Measurements from ENCODE around the gene NEUROD2. TPM values are rescaled to one million over a fixed set of nuclear protein-coding genes. Genes with fewer than 3 reads are reported as not detected.

The NEUROD2 gene
- total RNA-seq, 1 experiment from 2014 or later = not detected

DNA sequence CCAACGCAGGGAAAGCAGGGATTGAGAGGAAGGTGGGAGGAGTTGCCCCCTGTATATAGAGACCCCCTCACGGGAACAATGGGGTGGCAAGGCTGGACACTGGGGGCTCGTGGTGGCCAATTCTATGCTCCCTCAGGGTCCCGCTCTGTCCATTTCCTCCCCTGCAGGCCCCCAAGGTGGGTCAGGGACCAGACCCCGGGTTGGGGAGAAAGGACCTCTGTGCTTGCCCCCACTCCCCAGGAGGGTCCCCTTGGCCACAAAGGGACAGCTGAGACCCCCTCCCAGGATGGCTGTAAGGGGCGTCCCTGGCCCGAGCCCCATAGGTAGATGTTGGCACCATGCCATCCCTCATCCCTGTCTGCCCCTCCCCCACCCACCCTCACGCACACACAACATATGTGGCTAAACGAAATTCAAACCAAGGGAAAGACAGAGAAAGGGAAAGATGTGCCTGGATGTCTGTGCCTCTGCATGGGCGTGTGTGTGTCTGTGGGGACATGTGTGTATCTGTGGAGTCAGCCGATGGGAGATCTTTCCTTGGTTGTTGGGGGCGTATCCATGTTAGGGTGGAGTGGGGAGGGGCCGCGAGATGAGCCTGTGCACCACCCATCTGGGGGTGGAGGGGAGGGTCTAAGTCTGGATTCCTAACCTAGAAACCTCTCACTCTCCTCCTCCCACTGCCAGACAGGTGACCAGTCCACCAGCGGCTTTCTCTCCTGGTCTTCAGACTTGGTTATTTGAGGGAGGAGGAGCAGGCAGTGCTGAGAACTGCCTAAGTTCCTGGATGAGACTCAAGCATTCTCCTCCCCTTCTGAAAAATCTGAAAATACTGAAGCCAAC lies 642 bp upstream of the NEUROD2 start:
- Histone ChIP-seq H3K36me3 (ENCODE audit: control insufficient read depth, insufficient read depth, low read length) (no peaks in the 10 kb centered on the region), H3K4me3 (ENCODE audit: low read depth in 2 of 2, low read length in 2 of 2) (no peak overlapping the region), H3K27ac (ENCODE audit: low read length) (no peak overlapping the region), H3K9me3 (ENCODE audit: control insufficient read depth, insufficient read depth, low read depth, low read length) (no peaks in the 10 kb centered on the region), H3K4me1 (ENCODE audit: control insufficient read depth, insufficient read depth, low read length) (no peaks in the 10 kb centered on the region), H3K27me3 (ENCODE audit: control insufficient read depth, insufficient read depth, low read length) (peaks cover 8% of the 10 kb centered on the region)
- BruUV-seq (replicated peaks) = no TSS peak
- CTCF ChIA-PET = no interaction called here
- in situ Hi-C loops (cut with HindIII; ENCODE audit: low pct_unique_long_range_greater_than_20kb, low sequenced_read_pairs) = no loop called here
- DNase-seq (ENCODE audit: low read depth, low spot score) (no peak), ATAC-seq (no peak)
- TF ChIP-seq TCF7L2 (IDR thresholded peaks at IDR 0.05; ENCODE audit: low read depth, low read length) (no peak), POLR2AphosphoS5 (IDR thresholded peaks at IDR 0.05; ENCODE audit: low read depth, low read length) (no peak), SIN3A (IDR thresholded peaks at IDR 0.05; ENCODE audit: borderline replicate concordance, insufficient read depth, low read depth, low read length) (no peak)
- TF ChIP-seq, protein P1, sequence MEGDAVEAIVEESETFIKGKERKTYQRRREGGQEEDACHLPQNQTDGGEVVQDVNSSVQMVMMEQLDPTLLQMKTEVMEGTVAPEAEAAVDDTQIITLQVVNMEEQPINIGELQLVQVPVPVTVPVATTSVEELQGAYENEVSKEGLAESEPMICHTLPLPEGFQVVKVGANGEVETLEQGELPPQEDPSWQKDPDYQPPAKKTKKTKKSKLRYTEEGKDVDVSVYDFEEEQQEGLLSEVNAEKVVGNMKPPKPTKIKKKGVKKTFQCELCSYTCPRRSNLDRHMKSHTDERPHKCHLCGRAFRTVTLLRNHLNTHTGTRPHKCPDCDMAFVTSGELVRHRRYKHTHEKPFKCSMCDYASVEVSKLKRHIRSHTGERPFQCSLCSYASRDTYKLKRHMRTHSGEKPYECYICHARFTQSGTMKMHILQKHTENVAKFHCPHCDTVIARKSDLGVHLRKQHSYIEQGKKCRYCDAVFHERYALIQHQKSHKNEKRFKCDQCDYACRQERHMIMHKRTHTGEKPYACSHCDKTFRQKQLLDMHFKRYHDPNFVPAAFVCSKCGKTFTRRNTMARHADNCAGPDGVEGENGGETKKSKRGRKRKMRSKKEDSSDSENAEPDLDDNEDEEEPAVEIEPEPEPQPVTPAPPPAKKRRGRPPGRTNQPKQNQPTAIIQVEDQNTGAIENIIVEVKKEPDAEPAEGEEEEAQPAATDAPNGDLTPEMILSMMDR (IDR thresholded peaks at IDR 0.05) = no peak
- TF ChIP-seq, protein P2, sequence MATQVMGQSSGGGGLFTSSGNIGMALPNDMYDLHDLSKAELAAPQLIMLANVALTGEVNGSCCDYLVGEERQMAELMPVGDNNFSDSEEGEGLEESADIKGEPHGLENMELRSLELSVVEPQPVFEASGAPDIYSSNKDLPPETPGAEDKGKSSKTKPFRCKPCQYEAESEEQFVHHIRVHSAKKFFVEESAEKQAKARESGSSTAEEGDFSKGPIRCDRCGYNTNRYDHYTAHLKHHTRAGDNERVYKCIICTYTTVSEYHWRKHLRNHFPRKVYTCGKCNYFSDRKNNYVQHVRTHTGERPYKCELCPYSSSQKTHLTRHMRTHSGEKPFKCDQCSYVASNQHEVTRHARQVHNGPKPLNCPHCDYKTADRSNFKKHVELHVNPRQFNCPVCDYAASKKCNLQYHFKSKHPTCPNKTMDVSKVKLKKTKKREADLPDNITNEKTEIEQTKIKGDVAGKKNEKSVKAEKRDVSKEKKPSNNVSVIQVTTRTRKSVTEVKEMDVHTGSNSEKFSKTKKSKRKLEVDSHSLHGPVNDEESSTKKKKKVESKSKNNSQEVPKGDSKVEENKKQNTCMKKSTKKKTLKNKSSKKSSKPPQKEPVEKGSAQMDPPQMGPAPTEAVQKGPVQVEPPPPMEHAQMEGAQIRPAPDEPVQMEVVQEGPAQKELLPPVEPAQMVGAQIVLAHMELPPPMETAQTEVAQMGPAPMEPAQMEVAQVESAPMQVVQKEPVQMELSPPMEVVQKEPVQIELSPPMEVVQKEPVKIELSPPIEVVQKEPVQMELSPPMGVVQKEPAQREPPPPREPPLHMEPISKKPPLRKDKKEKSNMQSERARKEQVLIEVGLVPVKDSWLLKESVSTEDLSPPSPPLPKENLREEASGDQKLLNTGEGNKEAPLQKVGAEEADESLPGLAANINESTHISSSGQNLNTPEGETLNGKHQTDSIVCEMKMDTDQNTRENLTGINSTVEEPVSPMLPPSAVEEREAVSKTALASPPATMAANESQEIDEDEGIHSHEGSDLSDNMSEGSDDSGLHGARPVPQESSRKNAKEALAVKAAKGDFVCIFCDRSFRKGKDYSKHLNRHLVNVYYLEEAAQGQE (IDR thresholded peaks at IDR 0.05; ENCODE audit: insufficient read depth in 1 of 2, low read depth in 2 of 2, low read length in 1 of 2) = no peak
- POLR2A ChIA-PET = no interaction called here
- intact Hi-C loops (cut with micrococcal nuclease; ENCODE audit: unreplicated experiment) = no loop called here

DNA sequence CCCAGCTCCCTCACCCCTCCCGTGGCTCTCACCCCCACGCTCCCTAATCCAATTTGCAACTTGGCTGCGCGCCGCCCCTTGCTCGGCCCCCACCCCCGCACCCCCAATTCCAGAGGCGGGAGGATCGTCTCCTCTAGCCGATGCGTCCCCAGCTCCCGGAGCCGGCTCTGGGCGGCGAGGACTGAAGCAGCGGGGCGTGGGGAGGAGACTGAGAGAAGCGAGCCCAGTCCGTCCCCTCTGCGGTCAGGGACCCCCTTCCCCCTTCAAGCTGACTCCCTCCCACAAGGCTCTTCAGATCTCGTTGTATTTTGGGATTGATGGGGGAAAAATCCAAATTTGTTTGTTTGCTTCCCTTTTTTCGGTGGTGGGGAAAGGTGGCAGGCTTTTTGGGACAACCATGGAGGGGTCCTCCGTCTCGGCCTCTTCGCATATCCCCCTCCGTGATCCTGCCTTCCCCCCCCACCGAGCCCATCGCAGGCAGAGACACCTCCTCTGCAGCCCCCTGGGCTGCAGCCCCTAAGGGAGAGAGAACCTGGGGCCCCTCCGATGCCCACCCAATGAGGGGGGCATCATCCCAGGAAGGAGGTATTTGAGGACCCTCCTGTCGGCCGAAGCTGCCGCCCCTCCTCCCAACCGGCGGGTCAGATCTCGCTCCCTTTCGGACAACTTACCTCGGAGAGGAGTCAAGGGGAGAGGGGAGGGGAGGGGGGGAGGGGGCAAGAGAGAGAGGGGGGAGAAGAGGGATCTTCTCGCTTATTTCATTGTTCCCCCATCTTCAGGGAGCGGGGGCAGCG lies 466 bp downstream of the NEUROD2 start:
- ATAC-seq (no peak), DNase-seq (ENCODE audit: low read depth, low spot score) (no peak)
- H3K27me3 ChIP-seq (ENCODE audit: control insufficient read depth, insufficient read depth, low read length) = peaks cover 12% of the 10 kb centered on the region
- no peaks in the 10 kb centered on the region for H3K9me3 ChIP-seq (ENCODE audit: control insufficient read depth, insufficient read depth, low read depth, low read length)
- in situ Hi-C loops (cut with HindIII; ENCODE audit: low pct_unique_long_range_greater_than_20kb, low sequenced_read_pairs) (no loop called here), intact Hi-C loops (cut with micrococcal nuclease; ENCODE audit: unreplicated experiment) (no loop called here)
- no peak overlapping the region; a peak in 1 of 4 replicates for H3K4me3 ChIP-seq (ENCODE audit: low read depth in 2 of 2, low read length in 2 of 2)
- H3K36me3 ChIP-seq (ENCODE audit: control insufficient read depth, insufficient read depth, low read length) = no peaks in the 10 kb centered on the region
- BruUV-seq (replicated peaks) = no TSS peak
- H3K27ac ChIP-seq (ENCODE audit: low read length) = no peak overlapping the region
- TF ChIP-seq, protein P2 (IDR thresholded peaks at IDR 0.05; ENCODE audit: insufficient read depth in 1 of 2, low read depth in 2 of 2, low read length in 1 of 2) = no peak
- ChIA-PET POLR2A (interaction anchor here (0.6 kb wide), 2 partner anchors 12 to 43 kb away, joined by 3 to 18 read pairs; no protein-coding TSS in a partner anchor), CTCF (no interaction called here)
- no peaks in the 10 kb centered on the region for H3K4me1 ChIP-seq (ENCODE audit: control insufficient read depth, insufficient read depth, low read length)
